GM19468 (cell line): ENCODE results near the gene WFS1.

Source experiments
- ATAC-seq: cut with Tn5 transposase; IDR thresholded peaks from one replicate; pipeline ENCODE4 v1.9.1; 2021; ENCODE audit warnings: mild to moderate bottlenecking, moderate library complexity, moderate number of reproducible peaks; ENCODE audit not compliant: unreplicated experiment; ENCODE audit errors: extremely low read depth

WFS1 gene

DNA sequence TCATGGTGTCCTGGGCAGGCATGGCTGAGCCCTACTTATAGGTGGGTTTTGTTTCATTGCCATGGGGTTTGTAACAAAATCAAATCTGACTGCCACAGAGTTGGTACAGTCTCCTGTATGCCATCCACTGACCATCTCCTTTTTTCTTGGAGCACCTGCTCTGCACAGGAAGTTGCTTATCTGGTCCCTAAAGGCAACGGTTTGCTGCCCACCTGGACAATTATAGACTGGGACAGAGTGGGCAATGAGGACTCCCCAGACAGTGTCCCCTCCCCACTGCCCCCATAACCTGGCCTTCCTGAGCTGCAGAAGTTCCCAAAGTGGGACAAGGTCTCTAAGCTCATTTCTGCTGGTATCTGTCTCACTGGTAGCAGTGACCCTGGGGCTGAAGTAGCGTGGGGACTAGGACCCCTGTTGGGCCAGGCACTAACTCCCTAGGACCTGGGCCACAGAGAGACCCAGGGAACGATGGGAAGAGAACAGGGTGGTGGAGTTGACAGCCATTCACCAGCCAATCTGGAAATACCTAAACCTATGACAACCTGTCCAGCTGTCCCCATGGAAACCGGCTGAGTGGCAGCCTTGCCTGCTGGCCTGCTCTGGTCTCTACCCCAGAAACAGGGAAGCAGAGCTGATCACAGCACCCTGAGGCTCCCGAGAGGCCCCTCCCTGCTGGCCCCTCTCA lies 64.7 kb downstream of the WFS1 start:
- ATAC-seq: no peak

GRCh38 chr4:6335040-6335590 lies 65.5 kb downstream of the WFS1 start:
- no peak for ATAC-seq

DNA sequence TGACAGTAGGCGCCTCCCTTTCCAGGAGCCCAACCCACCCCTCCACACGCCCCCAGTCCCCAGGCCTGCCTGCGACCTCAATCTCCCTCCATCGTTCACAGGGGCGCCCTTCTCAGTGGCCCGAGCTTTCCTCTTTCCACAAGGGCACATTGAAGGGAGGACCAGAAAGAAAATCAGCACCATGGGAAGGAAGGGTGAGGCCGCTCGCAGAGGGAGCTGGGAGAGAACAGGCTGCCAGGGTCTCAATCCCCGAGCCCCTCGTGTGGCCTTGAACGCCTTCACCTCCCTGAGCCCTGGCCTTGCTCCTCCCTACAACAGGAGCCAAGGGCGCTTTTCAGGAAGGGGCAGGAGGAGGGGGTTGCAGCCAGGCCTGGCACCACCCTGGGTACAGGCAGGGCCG lies 66.5 kb downstream of the WFS1 start:
- no peak for ATAC-seq

GRCh38 chr4:6337331-6337935 lies 67.8 kb downstream of the WFS1 start:
- no peak for ATAC-seq

- ATAC-seq: no peak
Measured at GRCh38 chr4:6338175-6338950, 68.7 kb downstream of the WFS1 start.

DNA sequence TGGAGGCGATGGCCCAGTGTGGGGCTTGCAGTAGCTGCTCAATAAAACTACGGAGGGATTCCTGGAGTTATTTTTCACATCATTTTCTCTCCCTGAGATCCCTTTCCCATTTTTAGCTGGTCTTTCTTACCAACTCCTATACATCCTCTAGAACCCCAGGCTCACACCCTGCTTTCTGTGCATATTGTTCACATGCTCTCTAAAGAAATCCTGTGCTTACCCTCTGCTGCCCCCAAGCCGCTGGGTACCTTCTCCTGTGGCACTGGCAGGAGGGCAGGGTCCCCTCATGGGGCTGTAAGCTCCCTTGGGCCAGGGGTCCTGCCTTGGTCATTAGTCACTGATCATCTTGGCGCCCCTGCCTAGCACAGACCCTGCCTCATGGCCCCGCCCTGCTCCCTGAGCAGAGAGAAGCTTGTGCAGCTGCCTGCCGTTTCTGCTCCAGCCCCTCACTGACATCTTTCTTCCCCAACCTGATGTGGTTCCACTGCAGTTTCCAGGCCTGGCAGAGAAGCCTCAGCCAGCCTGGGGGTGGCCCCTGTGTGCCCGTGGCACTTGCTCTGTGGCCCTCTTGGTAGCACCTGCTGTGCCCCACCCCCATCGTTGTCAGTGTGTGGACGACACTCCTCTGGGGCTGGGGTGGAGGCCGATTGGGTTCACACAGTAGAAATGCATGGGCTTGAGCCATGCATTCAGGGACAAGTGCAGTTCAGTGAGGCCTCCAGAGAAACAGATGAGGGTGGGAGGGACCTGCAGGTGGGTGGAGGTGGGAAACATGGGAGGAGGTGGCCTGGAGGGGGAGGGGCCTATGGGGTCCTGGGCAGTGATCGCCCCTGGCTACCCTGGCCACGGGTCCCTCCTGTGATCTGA lies 69.5 kb downstream of the WFS1 start:
- ATAC-seq: no peak

- ATAC-seq: no peak
Measured at GRCh38 chr4:6339818-6340445, 70.3 kb downstream of the WFS1 start.

DNA sequence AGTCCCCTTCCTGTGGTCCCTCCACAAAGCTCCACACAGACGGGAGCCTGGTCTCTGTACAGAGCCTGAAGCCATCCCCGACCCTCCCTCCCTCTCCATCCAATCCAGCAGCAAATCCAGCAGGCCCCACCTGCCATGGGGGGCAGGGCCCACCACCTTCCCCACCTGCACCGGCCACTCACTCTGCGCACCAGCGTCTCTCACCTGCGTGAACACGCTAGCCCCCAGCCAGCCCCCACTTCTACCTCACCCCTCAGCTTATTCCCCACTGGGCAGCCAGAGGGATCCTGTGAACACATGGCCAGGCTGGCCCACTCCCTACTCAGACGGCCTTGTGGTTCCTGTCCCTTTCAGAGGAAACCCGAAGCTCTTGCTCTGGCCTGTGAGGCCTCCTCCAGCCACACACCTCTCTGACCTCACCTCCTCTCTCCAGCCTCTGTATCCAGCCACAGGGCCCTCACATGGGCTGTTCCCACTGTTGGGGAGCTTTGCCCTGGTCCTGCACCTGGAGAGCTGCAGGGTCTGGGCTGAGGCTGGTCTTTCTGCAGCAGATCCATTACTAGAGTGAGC lies 70.9 kb downstream of the WFS1 start:
- no peak for ATAC-seq

- no peak for ATAC-seq
Measured at GRCh38 chr4:6341696-6342095, 72.0 kb downstream of the WFS1 start.

DNA sequence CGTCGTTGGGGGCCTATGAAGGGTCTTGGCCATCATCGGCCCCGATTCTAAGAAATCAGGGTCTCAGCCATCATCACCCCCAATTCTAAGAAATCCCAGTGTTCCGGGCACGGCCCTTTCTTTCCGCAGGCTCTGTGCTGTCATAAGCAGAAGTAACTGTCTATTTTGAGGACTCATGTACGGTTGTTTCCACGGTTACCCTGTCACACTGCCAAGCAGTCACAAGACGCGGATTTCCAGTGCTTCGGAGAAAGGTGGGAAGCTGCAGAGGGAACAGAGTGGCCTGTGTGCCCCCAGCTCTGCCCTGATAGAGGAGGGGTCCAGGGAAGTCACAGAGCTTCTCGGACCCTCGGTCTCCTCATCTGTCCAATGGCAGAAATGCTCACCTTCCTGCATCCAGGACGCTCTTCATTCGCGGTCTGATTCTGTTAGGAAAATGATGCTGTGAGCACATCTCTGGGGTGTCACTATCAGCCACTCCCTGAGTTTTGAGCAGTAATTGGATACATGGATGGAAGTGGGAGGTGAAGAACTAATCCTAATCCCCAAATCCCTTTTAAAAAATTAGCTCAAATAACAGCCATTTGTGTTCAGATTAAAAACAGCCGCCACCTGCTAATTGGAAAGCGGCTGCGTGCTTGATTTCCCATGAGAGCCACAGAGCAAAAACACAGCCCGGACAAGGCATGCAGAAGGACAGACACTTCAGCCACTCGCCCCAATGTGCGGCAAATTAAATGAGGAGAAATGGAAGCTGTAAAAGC lies 73.1 kb downstream of the WFS1 start:
- ATAC-seq: no peak

DNA sequence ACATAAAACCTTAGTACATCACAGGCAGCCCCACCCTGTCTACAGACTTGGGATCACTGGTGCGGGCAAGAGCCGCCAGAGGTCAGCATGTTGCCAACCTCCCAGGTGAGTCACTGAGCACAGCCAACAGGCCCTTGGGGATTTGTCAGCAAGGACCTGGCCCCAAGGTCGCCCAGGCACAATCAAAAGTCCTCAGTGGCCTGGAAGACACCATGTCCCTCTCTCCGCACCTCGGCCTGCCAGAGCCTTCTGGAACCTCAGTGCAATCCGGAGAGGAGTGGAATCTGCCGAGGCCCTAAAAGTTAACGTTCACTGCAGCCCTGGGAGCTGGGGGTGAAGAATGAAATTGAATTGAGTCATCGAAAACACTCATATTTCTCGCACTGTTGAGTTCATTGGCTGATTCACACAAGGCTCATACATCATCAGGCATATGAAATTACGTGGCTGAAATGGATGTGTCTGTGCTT lies 74.3 kb downstream of the WFS1 start:
- ATAC-seq: no peak

DNA sequence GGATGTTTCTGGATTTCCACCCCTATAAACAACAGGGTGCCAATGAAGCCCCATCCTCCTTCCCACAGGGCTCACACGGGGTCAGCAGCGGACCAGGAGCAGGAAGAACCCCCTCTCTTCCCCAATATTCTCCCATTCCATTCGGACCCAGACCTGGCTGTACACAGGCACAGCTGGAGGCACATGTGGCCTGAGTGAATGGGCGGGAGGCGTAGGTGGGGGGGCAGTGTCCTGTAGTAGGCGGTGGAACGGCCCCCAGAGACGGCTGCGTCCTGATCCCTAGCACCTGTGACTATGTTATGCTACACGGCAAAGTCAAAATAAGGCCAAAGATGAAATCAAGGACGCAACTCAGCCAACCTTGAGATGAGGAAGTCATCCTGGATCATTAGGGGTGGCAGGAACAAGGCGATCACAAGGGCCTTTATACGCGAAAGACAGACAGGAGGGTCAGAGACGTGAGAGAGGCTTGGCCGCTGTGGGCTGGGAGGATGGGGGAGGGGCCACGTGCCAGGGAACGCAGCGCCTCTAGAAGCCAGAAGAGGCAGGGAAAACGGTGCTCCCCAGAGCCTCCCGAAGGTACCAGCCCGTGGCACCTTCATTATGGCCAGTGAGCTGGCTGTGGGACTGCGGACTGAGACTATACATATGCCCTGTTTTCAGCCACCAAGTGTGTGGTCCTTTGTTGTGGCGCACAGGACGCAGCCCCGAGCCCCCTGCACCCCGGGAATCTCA lies 75.6 kb downstream of the WFS1 start:
- ATAC-seq: no peak

GRCh38 chr4:6345866-6346265 lies 76.2 kb downstream of the WFS1 start:
- ATAC-seq: no peak

- no peak for ATAC-seq
Measured at GRCh38 chr4:6346373-6347110, 76.9 kb downstream of the WFS1 start.

- no peak for ATAC-seq
Measured at GRCh38 chr4:6347511-6348045, 77.9 kb downstream of the WFS1 start.

- ATAC-seq: no peak
Measured at GRCh38 chr4:6348408-6348807, 78.8 kb downstream of the WFS1 start.
